H1 (cell line): ENCODE data around the gene RD3L. TPM values are rescaled to one million over a fixed set of nuclear protein-coding genes. Genes with fewer than 3 reads are reported as not detected.

ENCODE experiments used
- CTCF ChIA-PET: fragments of 300-600 bp; sonication (Branson Sonifier 250); formaldehyde crosslinking; loops from one replicate; lab custom pipeline; 2021; ENCODE audit not compliant: partially characterized antibody; lab: Charles Lee
- POLR2A ChIA-PET: fragments of 300-600 bp; sonication (Branson Sonifier 250); formaldehyde crosslinking; loops from one replicate; lab custom pipeline; 2021; ENCODE audit warnings: inconsistent platforms; ENCODE audit not compliant: partially characterized antibody; lab: Charles Lee
- DNase-seq, 2 experiments: peaks; one replicate each; pipeline versions ENCODE4 v3.0.0 to v3.0.0-alpha.2; 2010 to 2022; ENCODE audit warnings: low spot score in 2 of 2, low read depth in 1 of 2, mixed read lengths in 1 of 2
- FAIRE-seq: peaks from 2 replicates; lab custom pipeline; 2011; peaks lifted over from hg19 to GRCh38; lab: Jason Lieb, UNC
- H2AFZ ChIP-seq: 2 replicates; pipeline ENCODE4 v1.8.1; 2012; ENCODE audit warnings: low read length, inconsistent platforms
- H2AK5ac ChIP-seq: 2 replicates; pipeline ENCODE4 v1.6.1; 2013; ENCODE audit warnings: low read depth, low read length
- H2BK120ac ChIP-seq: replicated peaks from 2 replicates; pipeline ENCODE3; 2013; ENCODE audit warnings: low read depth, low read length, inconsistent platforms
- H2BK12ac ChIP-seq: 2 replicates; pipeline ENCODE4 v1.6.1; 2013; ENCODE audit warnings: low read depth, low read length
- H2BK15ac ChIP-seq: 2 replicates; pipeline ENCODE4 v1.6.1; 2013; ENCODE audit warnings: low read length
- H2BK20ac ChIP-seq: 2 replicates; pipeline ENCODE4 v1.6.1; 2013; ENCODE audit warnings: low read length
- H2BK5ac ChIP-seq: 2 replicates; pipeline ENCODE4 v1.6.1; 2013; ENCODE audit warnings: low read depth, low read length
- H3K14ac ChIP-seq: 2 replicates; pipeline ENCODE4 v1.6.1; 2013; ENCODE audit warnings: inconsistent platforms; ENCODE audit not compliant: insufficient read length
- H3K18ac ChIP-seq: 2 replicates; pipeline ENCODE4 v1.6.1; 2013; ENCODE audit warnings: low read length; ENCODE audit errors: extremely low read depth
- H3K23ac ChIP-seq: 2 replicates; pipeline ENCODE4 v1.6.1; 2013; ENCODE audit warnings: inconsistent platforms; ENCODE audit not compliant: insufficient read length
- H3K23me2 ChIP-seq: 2 replicates; pipeline ENCODE4 v1.6.1; 2013; ENCODE audit warnings: low read depth, low read length
- H3K27ac ChIP-seq: 2 replicates; pipeline ENCODE4 v1.6.1; 2011; ENCODE audit warnings: low read depth, low read length, inconsistent platforms
- H3K27me3 ChIP-seq, 4 experiments: replicated peaks in 1 of 4; 1 replicate in 1 of 4; 2 replicates in 3 of 4; pipeline versions ENCODE4 v1.6.1 to v1.8.1; 2011 to 2013; ENCODE audit warnings: low read length in 3 of 4, mild to moderate bottlenecking in 3 of 4, inconsistent platforms in 2 of 4, mixed read lengths in 2 of 4, moderate library complexity in 1 of 4; ENCODE audit not compliant: control insufficient read depth in 3 of 4, insufficient read depth in 3 of 4; ENCODE audit errors: extremely low read depth in 1 of 4
- H3K36me3 ChIP-seq, 4 experiments: 2 replicates each; pipeline versions ENCODE4 v1.6.1 to v1.8.1; 2011 to 2013; ENCODE audit warnings: mild to moderate bottlenecking in 4 of 4, low read length in 3 of 4, moderate library complexity in 2 of 4, control low read depth in 1 of 4, inconsistent platforms in 1 of 4; ENCODE audit not compliant: insufficient read depth in 4 of 4, control insufficient read depth in 2 of 4
- H3K4ac ChIP-seq: replicated peaks from 2 replicates; pipeline ENCODE3; 2013; ENCODE audit warnings: low read length, low read depth, mixed read lengths, inconsistent platforms; ENCODE audit not compliant: insufficient read length
- H3K4me1 ChIP-seq, 4 experiments: replicated peaks in 1 of 4; 1 replicate in 1 of 4; 2 replicates in 3 of 4; pipeline versions ENCODE4 v1.6.1 to v1.8.1; 2011 to 2013; ENCODE audit warnings: low read length in 3 of 4, inconsistent platforms in 2 of 4, mixed read lengths in 1 of 4; ENCODE audit not compliant: insufficient read depth in 4 of 4, control insufficient read depth in 3 of 4
- H3K4me2 ChIP-seq, 2 experiments: 2 replicates each; pipeline versions ENCODE4 v1.6.1 to v1.8.1; 2011 to 2013; ENCODE audit warnings: low read depth in 2 of 2, low read length in 2 of 2, control low read depth in 1 of 2, inconsistent platforms in 1 of 2, mild to moderate bottlenecking in 1 of 2; ENCODE audit not compliant: insufficient read depth in 1 of 2
- H3K4me3 ChIP-seq, 4 experiments: fragments of 200-600, 300-600 bp in 1 of 4; sonication (generic), shearing (Covaris generic), sonication (Bioruptor Twin) in 1 of 4; 2 replicates each; pipeline versions ENCODE4 v1.5.1 to v1.8.1; 2011 to 2016; ENCODE audit warnings: low read length in 4 of 4, low read depth in 3 of 4, control low read depth in 2 of 4, inconsistent platforms in 2 of 4, mild to moderate bottlenecking in 2 of 4, mixed read lengths in 1 of 4, moderate library complexity in 1 of 4; ENCODE audit not compliant: insufficient read depth in 2 of 4; ENCODE audit errors: extremely low read depth in 1 of 4
- H3K56ac ChIP-seq: replicated peaks from 2 replicates; pipeline ENCODE3; 2013; ENCODE audit warnings: low read depth, mild to moderate bottlenecking, mixed read lengths, low read length, inconsistent platforms; ENCODE audit not compliant: insufficient read length
- H3K79me1 ChIP-seq: 2 replicates; pipeline ENCODE4 v1.6.1; 2013; ENCODE audit warnings: low read depth, low read length, control low read depth
- H3K79me2 ChIP-seq, 2 experiments: 2 replicates each; pipeline versions ENCODE4 v1.6.1 to v1.8.1; 2012 to 2013; ENCODE audit warnings: low read length in 2 of 2, mild to moderate bottlenecking in 2 of 2, inconsistent platforms in 1 of 2; ENCODE audit not compliant: insufficient read depth in 2 of 2, control insufficient read depth in 1 of 2
- H3K9ac ChIP-seq, 4 experiments: replicated peaks in 1 of 4; 1 replicate in 1 of 4; 2 replicates in 3 of 4; pipeline versions ENCODE4 v1.6.1 to v1.8.1; 2011 to 2013; ENCODE audit warnings: low read depth in 3 of 4, low read length in 3 of 4, control low read depth in 2 of 4, mild to moderate bottlenecking in 2 of 4, moderate library complexity in 2 of 4, inconsistent platforms in 1 of 4; ENCODE audit errors: extremely low read depth in 1 of 4
- H3K9me3 ChIP-seq, 2 experiments: 2 replicates each; pipeline versions ENCODE4 v1.6.1 to v1.8.1; 2012 to 2013; ENCODE audit warnings: mild to moderate bottlenecking in 2 of 2, moderate library complexity in 2 of 2, control low read depth in 1 of 2, inconsistent platforms in 1 of 2, low read depth in 1 of 2, low read length in 1 of 2, mixed read lengths in 1 of 2; ENCODE audit not compliant: insufficient read depth in 2 of 2
- H4K20me1 ChIP-seq, 2 experiments: replicated peaks in 1 of 2; 2 replicates each; pipeline versions ENCODE3 to v1.8.1; 2011 to 2013; ENCODE audit warnings: inconsistent platforms in 2 of 2, low read length in 2 of 2, mild to moderate bottlenecking in 1 of 2; ENCODE audit not compliant: insufficient read depth in 2 of 2, control insufficient read depth in 1 of 2
- H4K5ac ChIP-seq: 2 replicates; pipeline ENCODE4 v1.6.1; 2013; ENCODE audit warnings: low read length, low read depth, mixed read lengths, inconsistent platforms; ENCODE audit not compliant: insufficient read length
- H4K8ac ChIP-seq: 2 replicates; pipeline ENCODE4 v1.8.0; 2013; ENCODE audit warnings: mild to moderate bottlenecking, moderate library complexity, low read length, inconsistent platforms; ENCODE audit not compliant: insufficient read depth; ENCODE audit errors: extremely low read depth
- H4K91ac ChIP-seq: replicated peaks from 2 replicates; pipeline ENCODE3; 2013; ENCODE audit warnings: low read length, mixed read lengths, inconsistent platforms; ENCODE audit not compliant: insufficient read length
- CTBP2 ChIP-seq: IDR thresholded peaks from 2 replicates; pipeline ENCODE4 v1.7.0; 2011; ENCODE audit warnings: borderline replicate concordance, mild to moderate bottlenecking, moderate library complexity, mixed read lengths, low read length; ENCODE audit not compliant: insufficient read depth, insufficient read length
- GTF2F1 ChIP-seq: IDR thresholded peaks from 2 replicates; pipeline ENCODE4 v1.6.1; 2012; ENCODE audit warnings: low read depth, low read length, improper control_type of control experiment, borderline replicate concordance
- HDAC6 ChIP-seq: IDR thresholded peaks from one replicate; pipeline ENCODE4 v1.7.1; 2012; ENCODE audit warnings: low read depth, mild to moderate bottlenecking, inconsistent platforms, low read length, moderate library complexity
- POLR2AphosphoS5 ChIP-seq: IDR thresholded peaks from 2 replicates; pipeline ENCODE4 v1.6.1; 2011; ENCODE audit warnings: low read depth, low read length
- RXRA ChIP-seq: IDR thresholded peaks from 2 replicates; pipeline ENCODE4 v1.6.1; 2011; ENCODE audit warnings: low read depth, mild to moderate bottlenecking, low read length, moderate library complexity; ENCODE audit not compliant: insufficient read depth
- SP2 ChIP-seq: IDR thresholded peaks from 2 replicates; pipeline ENCODE4 v1.6.1; 2012; ENCODE audit warnings: mild to moderate bottlenecking, low read length, inconsistent platforms
- SP4 ChIP-seq: IDR thresholded peaks from 2 replicates; pipeline ENCODE4 v1.6.1; 2012; ENCODE audit warnings: low read length, inconsistent platforms
- WGBS, 2 experiments: shearing (Covaris generic) in 1 of 2; methylation state at CpG; one replicate each; pipeline versions ENCODE4 v1.1.6 to v1.1.7; 2013 to 2015; ENCODE audit warnings: low lambda C conversion rate in 2 of 2, mixed read lengths in 2 of 2, inconsistent platforms in 1 of 2, low coverage in 1 of 2, missing lambda C conversion rate in 1 of 2; ENCODE audit not compliant: insufficient replicate concordance in 2 of 2, insufficient coverage in 1 of 2, insufficient read length in 1 of 2; ENCODE audit errors: extremely low coverage in 1 of 2, missing lambda C conversion rate in 1 of 2; 5-methylcytosine and 5-hydroxymethylcytosine counted together
- polyA plus RNA-seq, 7 experiments: library from polyadenylated mRNA; depleted of rRNA in 3 of 7; stranded (reverse) in 5 of 7; unstranded in 2 of 7; fragments of >200 nt in 5 of 7; fragments of 200-250 nt in 2 of 7; gene quantifications; 1 replicate in 5 of 7; 2 replicates in 1 of 7; 4 replicates in 1 of 7; pipeline versions ENCODE4 v1.2.1 to v1.2.3, GENCODE V29; 2011 to 2013; ENCODE audit warnings: missing spikeins in 2 of 7, mixed read lengths in 2 of 7
- total RNA-seq: library from RNA; stranded (reverse); fragmentation: NEBNext Ultra II Directional; extraction: Animal tissue kit (Norgen Biotek cat#: 25700); gene quantifications from 2 replicates; pipeline ENCODE4 v1.2.1, GENCODE V29; 2021
- TF ChIP-seq, protein P1 (sequence below): IDR thresholded peaks from 2 replicates; pipeline ENCODE4 v1.6.1; 2011; ENCODE audit warnings: low read length, improper control_type of control experiment
- TF ChIP-seq, protein P2 (sequence below): IDR thresholded peaks from 2 replicates; pipeline ENCODE4 v1.6.1; 2012; ENCODE audit warnings: inconsistent platforms

RD3L gene
- total and polyA plus RNA-seq, 2 of the 8 experiments (the other 6 are each of a cell fraction or from before 2014, with no cell fraction given) = not detected

DNA sequence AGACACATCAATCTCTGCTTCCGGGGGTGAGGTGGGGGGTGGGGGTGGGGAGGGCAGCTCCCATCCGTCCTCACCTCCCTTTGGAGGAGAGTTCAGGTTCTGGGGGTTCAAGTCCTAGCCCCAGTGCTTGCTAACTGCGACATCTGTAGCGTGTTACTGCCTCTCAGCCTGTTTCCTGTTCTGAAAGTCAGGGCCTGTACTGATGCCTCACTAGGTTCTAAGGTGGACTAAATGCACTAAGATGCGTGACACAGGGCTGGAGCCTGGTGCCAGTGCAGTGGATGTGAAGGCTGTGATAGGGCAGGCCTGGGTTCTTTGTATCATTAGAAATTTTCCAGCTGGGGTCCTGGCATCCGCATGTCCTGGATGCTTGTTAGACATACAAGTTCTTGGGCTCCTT lies 31.3 kb downstream of the RD3L start:
- no peaks in the 10 kb centered on the region for H3K23me2 ChIP-seq
- no peak overlapping the region for H3K27ac ChIP-seq
- H3K79me2 ChIP-seq = peaks cover 0 to 4% of the 10 kb centered on the region in 2 experiments; a peak in 1 of 4 replicates
- no peaks in the 10 kb centered on the region for H3K9me3 ChIP-seq
- WGBS, 2 experiments = 74% methylated on average over 5 of the region's 6 CpGs; no CpG with 5 or more reads in 1 of the 2 experiments
- H2BK120ac ChIP-seq = no peak overlapping the region
- H3K4me1 ChIP-seq = peaks cover 0 to 4% (median 3%) of the 10 kb centered on the region in 4 experiments; a peak in 5 of 7 replicates
- H3K4ac ChIP-seq = no peak overlapping the region
- no peak overlapping the region for H2BK12ac ChIP-seq
- no peak overlapping the region for H2AK5ac ChIP-seq
- no peak overlapping the region for H4K91ac ChIP-seq
- H3K36me3 ChIP-seq = peaks cover 7 to 30% (median 10%) of the 10 kb centered on the region in 4 experiments
- no peak overlapping the region for H2BK20ac ChIP-seq
- no peak overlapping the region for H4K8ac ChIP-seq
- H2BK5ac ChIP-seq = no peak overlapping the region
- H3K4me3 ChIP-seq = no peak overlapping the region
- H2BK15ac ChIP-seq = no peak overlapping the region
- no peak overlapping the region for H3K4me2 ChIP-seq
- no peaks in the 10 kb centered on the region for H3K27me3 ChIP-seq
- H3K79me1 ChIP-seq = no peaks in the 10 kb centered on the region
- POLR2A ChIA-PET = interaction anchor here (0.6 to 1.6 kb wide), 4 partner anchors 10 to 103 kb away, joined by 4 to 7 read pairs (median 5); a partner anchor contains a TSS
- H3K18ac ChIP-seq = no peak overlapping the region
- H3K14ac ChIP-seq = no peak overlapping the region
- CTCF ChIA-PET = interaction anchor here (0.7 to 12.0 kb wide), 23 partner anchors 10 to 192 kb away, joined by 3 to 180 read pairs (median 5); partner anchors contain the start of gene TDRD9
- no peak overlapping the region for H2AFZ ChIP-seq
- H3K56ac ChIP-seq = no peak overlapping the region
- no peak overlapping the region for H4K5ac ChIP-seq
- TF ChIP-seq POLR2AphosphoS5 = no peak
- TF ChIP-seq CTBP2 = no peak
- no peak for TF ChIP-seq SP2
- TF ChIP-seq, protein P1, sequence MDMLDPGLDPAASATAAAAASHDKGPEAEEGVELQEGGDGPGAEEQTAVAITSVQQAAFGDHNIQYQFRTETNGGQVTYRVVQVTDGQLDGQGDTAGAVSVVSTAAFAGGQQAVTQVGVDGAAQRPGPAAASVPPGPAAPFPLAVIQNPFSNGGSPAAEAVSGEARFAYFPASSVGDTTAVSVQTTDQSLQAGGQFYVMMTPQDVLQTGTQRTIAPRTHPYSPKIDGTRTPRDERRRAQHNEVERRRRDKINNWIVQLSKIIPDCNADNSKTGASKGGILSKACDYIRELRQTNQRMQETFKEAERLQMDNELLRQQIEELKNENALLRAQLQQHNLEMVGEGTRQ = no peak
- TF ChIP-seq HDAC6 = no peak
- no peak for TF ChIP-seq RXRA
- no peak for TF ChIP-seq SP4
- TF ChIP-seq GTF2F1 = no peak
- TF ChIP-seq, protein P2, sequence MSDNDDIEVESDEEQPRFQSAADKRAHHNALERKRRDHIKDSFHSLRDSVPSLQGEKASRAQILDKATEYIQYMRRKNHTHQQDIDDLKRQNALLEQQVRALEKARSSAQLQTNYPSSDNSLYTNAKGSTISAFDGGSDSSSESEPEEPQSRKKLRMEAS = no peak
- FAIRE-seq (no peak), DNase-seq (no peak)
- no peak overlapping the region for H3K9ac ChIP-seq
- H3K23ac ChIP-seq = no peak overlapping the region
- peaks cover 0 to 3% of the 10 kb centered on the region in 2 experiments for H4K20me1 ChIP-seq
